ENCODE measurements around the gene SGSM1.

Gene SGSM1

GRCh38 chr22:24805790-24806662 lies at the start of gene SGSM1:
TSS of gene SGSM1 (plus strand) at chr22:24806211. CDS start at chr22:24806326, 115 bp downstream.
- peak; percentile 47 to 75 (median 58) for DNase-seq

GRCh38 chr22:24758164-24758799 lies 47.7 kb upstream of the SGSM1 start:
- peak; percentile 2 to 61 (median 29) for DNase-seq

- no peak for DNase-seq
Observed at GRCh38 chr22:24759765-24760164, 46.2 kb upstream of the SGSM1 start.

GRCh38 chr22:24760708-24761306 lies 45.2 kb upstream of the SGSM1 start:
- DNase-seq, result no peak

GRCh38 chr22:24761888-24762675 lies 43.9 kb upstream of the SGSM1 start:
- DNase-seq, result no peak

- no peak for DNase-seq
Observed at GRCh38 chr22:24763872-24764485, 42.0 kb upstream of the SGSM1 start.

- DNase-seq, result no peak
Observed at GRCh38 chr22:24765166-24765565, 40.8 kb upstream of the SGSM1 start.

- DNase-seq, result peak in 4 of 6 experiments; percentile 2 to 18 (median 6)
Observed at GRCh38 chr22:24768537-24769374, 37.3 kb upstream of the SGSM1 start.

GRCh38 chr22:24772493-24773220 lies 33.4 kb upstream of the SGSM1 start:
- no peak for DNase-seq

- no peak for DNase-seq
Observed at GRCh38 chr22:24775769-24776492, 30.1 kb upstream of the SGSM1 start.

- DNase-seq, result no peak
Observed at GRCh38 chr22:24776525-24776924, 29.5 kb upstream of the SGSM1 start.

- no peak for DNase-seq
Observed at GRCh38 chr22:24789516-24789915, 16.5 kb upstream of the SGSM1 start.

GRCh38 chr22:24791362-24791761 lies 14.6 kb upstream of the SGSM1 start:
- DNase-seq, result no peak

GRCh38 chr22:24796056-24796455 lies 10.0 kb upstream of the SGSM1 start:
- DNase-seq, result no peak

GRCh38 chr22:24796860-24797259 lies 9.2 kb upstream of the SGSM1 start:
- DNase-seq, result no peak

GRCh38 chr22:24801901-24802465 lies 4.0 kb upstream of the SGSM1 start:
- DNase-seq, result no peak

GRCh38 chr22:24803064-24803542 lies 2.9 kb upstream of the SGSM1 start:
- peak in 5 of 6 experiments; percentile 6 to 38 (median 27) for DNase-seq

GRCh38 chr22:24806663-24807001 lies 621 bp downstream of the SGSM1 start:
- peak in 1 of 6 experiments; percentile 17 for DNase-seq

- peak in 2 of 6 experiments; percentile 5 to 20 for DNase-seq
Observed at GRCh38 chr22:24807284-24807950, 1.4 kb downstream of the SGSM1 start.
